Subcutaneous adipose tissue (tissue), 4 donors: Measurements from ENCODE around the gene BAX. TPM values are rescaled to one million over a fixed set of nuclear protein-coding genes. Genes with fewer than 3 reads are reported as not detected.

Experiments used
- total RNA-seq, 4 donors: library from RNA; depleted of rRNA; stranded (reverse); fragments of >200 nt; gene quantifications; one replicate each; pipeline ENCODE4 v1.1.0, GENCODE V29; 2016
- TF ChIP-seq, protein P1 (sequence below): fragments of 450-650 bp; IDR thresholded peaks from one replicate; pipeline ENCODE4 v1.5.1; 2016; ENCODE audit warnings: low read depth, mild to moderate bottlenecking, control low read depth, antibody characterized with exemption, moderate library complexity

Gene BAX
- total RNA-seq, 4 donors from 2014 or later, result 21.0 to 37.2 (median 31.2) TPM

- TF ChIP-seq, protein P1, sequence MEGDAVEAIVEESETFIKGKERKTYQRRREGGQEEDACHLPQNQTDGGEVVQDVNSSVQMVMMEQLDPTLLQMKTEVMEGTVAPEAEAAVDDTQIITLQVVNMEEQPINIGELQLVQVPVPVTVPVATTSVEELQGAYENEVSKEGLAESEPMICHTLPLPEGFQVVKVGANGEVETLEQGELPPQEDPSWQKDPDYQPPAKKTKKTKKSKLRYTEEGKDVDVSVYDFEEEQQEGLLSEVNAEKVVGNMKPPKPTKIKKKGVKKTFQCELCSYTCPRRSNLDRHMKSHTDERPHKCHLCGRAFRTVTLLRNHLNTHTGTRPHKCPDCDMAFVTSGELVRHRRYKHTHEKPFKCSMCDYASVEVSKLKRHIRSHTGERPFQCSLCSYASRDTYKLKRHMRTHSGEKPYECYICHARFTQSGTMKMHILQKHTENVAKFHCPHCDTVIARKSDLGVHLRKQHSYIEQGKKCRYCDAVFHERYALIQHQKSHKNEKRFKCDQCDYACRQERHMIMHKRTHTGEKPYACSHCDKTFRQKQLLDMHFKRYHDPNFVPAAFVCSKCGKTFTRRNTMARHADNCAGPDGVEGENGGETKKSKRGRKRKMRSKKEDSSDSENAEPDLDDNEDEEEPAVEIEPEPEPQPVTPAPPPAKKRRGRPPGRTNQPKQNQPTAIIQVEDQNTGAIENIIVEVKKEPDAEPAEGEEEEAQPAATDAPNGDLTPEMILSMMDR, result no peak
These were observed 29.3 kb upstream of the BAX start for GRCh38 chr19:48925240-48925843.

GRCh38 chr19:48926909-48927308, 27.8 kb upstream of the BAX start:
- TF ChIP-seq, protein P1, result no peak

DNA sequence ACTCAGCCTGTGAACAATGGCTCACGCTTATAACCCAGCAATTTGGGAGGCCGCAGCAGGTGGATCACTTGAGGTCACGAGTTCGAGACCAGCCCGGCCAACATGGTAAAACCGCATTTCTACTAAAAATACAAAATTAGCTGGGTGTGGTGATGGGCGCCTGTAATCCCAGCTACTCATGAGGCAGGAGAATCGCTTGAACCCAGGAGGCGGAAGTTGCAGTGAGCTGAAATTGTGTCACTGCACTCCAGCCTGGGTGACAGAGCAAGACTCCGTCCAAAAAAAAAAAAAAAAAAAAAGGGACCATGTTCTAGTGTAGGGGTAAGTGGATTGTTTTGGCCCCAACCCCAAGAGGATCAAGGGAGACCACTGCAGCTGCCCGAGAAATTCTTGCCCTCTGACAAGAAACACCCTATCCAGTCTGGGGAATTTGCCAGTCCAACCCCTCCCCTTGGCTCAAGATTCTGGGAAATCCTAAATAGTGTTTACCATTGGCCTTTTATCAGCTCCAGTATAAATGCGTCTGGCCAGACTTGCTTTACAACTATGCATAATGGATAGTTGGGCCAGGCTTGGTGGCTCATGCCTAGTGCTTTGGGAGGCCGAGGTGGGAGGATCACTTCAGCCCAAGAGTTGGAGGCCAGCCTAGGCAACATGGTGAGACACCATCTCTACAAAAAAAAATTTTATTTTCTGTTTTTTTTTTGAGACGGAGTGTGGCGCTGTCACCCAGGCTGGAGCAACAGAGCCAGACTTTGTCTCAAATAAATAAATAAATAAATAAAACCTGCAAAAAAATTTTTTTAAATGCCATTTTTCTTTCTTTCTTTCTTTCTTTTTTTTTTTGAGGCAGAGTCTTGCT, 26.3 kb upstream of the BAX start:
- TF ChIP-seq, protein P1, result no peak

- TF ChIP-seq, protein P1, result no peak
These were observed 21.2 kb upstream of the BAX start, which contains the start of gene DHDH for GRCh38 chr19:48933382-48933932. TSS of gene DHDH (plus strand) at chr19:48933699. CDS start at chr19:48933722, 23 bp downstream.

GRCh38 chr19:48934837-48935236, 19.8 kb upstream of the BAX start:
- TF ChIP-seq, protein P1, result no peak

DNA sequence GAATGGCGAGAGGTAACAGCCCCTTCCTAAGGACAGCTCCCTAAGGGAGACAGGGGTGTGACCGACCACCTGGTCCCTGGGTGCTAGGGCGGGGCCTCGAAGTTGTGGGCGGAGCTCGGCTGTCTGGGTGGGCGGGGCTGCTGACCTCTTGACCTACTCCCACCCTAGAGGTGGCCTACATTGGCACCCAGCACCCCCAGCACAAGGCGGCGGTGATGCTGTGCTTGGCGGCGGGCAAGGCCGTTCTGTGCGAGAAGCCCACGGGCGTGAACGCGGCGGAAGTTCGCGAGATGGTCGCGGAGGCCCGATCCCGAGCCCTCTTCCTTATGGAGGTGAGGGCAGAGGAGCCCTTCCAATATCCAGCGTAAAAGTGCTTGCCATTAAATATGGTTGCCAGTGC, 18.8 kb upstream of the BAX start:
- TF ChIP-seq, protein P1, result no peak

GRCh38 chr19:48938256-48938655, 16.4 kb upstream of the BAX start:
- TF ChIP-seq, protein P1, result no peak
